Activated CD4-positive, alpha-beta memory T cell treated with anti-CD3 and anti-CD28 coated beads for 36 hours (primary cell): Measurements from ENCODE around the gene ASIC3. TPM values are rescaled to one million over a fixed set of nuclear protein-coding genes. Genes with fewer than 3 reads are reported as not detected.
A peak's percentile ranks its signal among the peaks of the same experiment; 100 is the strongest.

Experiments
- CTCF ChIA-PET: fragments of 350-600 bp; sonication (Branson Sonifier 250); formaldehyde crosslinking; loops from one replicate; lab custom pipeline; 2021; ENCODE audit warnings: antibody characterized with exemption, inconsistent platforms; lab: Charles Lee
- POLR2A ChIA-PET: fragments of 350-600 bp; sonication (Branson Sonifier 250); formaldehyde crosslinking; loops from one replicate; lab custom pipeline; 2021; ENCODE audit warnings: antibody characterized with exemption; lab: Charles Lee
- DNase-seq: peaks from one replicate; pipeline ENCODE4 v3.0.0-alpha.2; 2020
- H3K27ac Mint-ChIP-seq: one replicate; pipeline ENCODE4 v1.8.0; 2021; ENCODE audit warnings: mixed read lengths
- H3K27me3 Mint-ChIP-seq: one replicate; pipeline ENCODE4 v1.8.0; 2021; ENCODE audit warnings: mixed read lengths
- H3K36me3 Mint-ChIP-seq: one replicate; pipeline ENCODE4 v1.8.0; 2021; ENCODE audit warnings: mixed read lengths
- H3K4me1 Mint-ChIP-seq: one replicate; pipeline ENCODE4 v1.8.0; 2021; ENCODE audit warnings: low read depth, mixed read lengths
- H3K4me3 Mint-ChIP-seq: one replicate; pipeline ENCODE4 v1.8.0; 2021; ENCODE audit warnings: mild to moderate bottlenecking, mixed read lengths
- H3K9me3 Mint-ChIP-seq: one replicate; pipeline ENCODE4 v1.8.0; 2021; ENCODE audit warnings: mixed read lengths
- intact Hi-C: fragments of 100-400 bp; cut with micrococcal nuclease; formaldehyde crosslinking; loops from one replicate; pipeline ENCODE4 v1.15.1; 2023
- total RNA-seq, 2 experiments: library from RNA; stranded (reverse); gene quantifications; one replicate each; pipeline ENCODE4 v1.2.3, GENCODE V29; 2021

ASIC3 gene
- total RNA-seq, 2 experiments from 2014 or later: 5.3 to 7.6 TPM

GRCh38 chr7:151076863-151077704 lies 28.8 kb downstream of the ASIC3 start:
- CTCF ChIA-PET: interaction anchor here (1.1 to 1.2 kb wide), 3 partner anchors 9 to 34 kb away, joined by 3 to 4 read pairs (median 4); no protein-coding TSS in a partner anchor
- Mint-ChIP-seq H3K36me3 (peaks cover 16% of the 10 kb centered on the region), H3K9me3 (no peaks in the 10 kb centered on the region), H3K27ac (no peak overlapping the region), H3K27me3 (no peaks in the 10 kb centered on the region), H3K4me1 (peaks cover 21% of the 10 kb centered on the region), H3K4me3 (no peak overlapping the region)
- intact Hi-C loops: no loop called here
- no peak for DNase-seq
- POLR2A ChIA-PET: interaction anchor here (0.8 to 1.8 kb wide), 4 partner anchors 9 to 16 kb away, joined by 3 to 4 read pairs (median 3); partner anchors contain the start of gene AGAP3

- POLR2A ChIA-PET: interaction anchor here (0.8 to 1.8 kb wide), 3 partner anchors 9 to 17 kb away, joined by 3 to 4 read pairs (median 3); partner anchors contain the start of gene AGAP3
- peak overlapping the region; percentile 61 for H3K27ac Mint-ChIP-seq
Measured at GRCh38 chr7:151077705-151078232, 29.4 kb downstream of the ASIC3 start.

GRCh38 chr7:151078233-151079040 lies 30.1 kb downstream of the ASIC3 start:
- Mint-ChIP-seq H3K27ac (peak overlapping the region; percentile 61), H3K4me3 (peak overlapping the region; percentile 93), H3K9me3 (no peaks in the 10 kb centered on the region), H3K4me1 (peaks cover 28% of the 10 kb centered on the region), H3K27me3 (no peaks in the 10 kb centered on the region), H3K36me3 (peaks cover 15% of the 10 kb centered on the region)
- ChIA-PET CTCF (interaction anchor here (0.7 to 1.1 kb wide), 2 partner anchors 10 to 116 kb away, joined by 3 read pairs; no protein-coding TSS in a partner anchor), POLR2A (interaction anchor here (0.8 to 1.8 kb wide), 2 partner anchors 8 to 11 kb away, joined by 3 to 4 read pairs; partner anchors contain the start of gene AGAP3)
- DNase-seq: no peak
- intact Hi-C loops: no loop called here

More at GRCh38 chr7:151077705-151078232, 29.4 kb downstream of the ASIC3 start:
- CTCF ChIA-PET: interaction anchor here (1.1 to 1.2 kb wide), 3 partner anchors 10 to 33 kb away, joined by 3 to 4 read pairs (median 4); no protein-coding TSS in a partner anchor
- no peak for DNase-seq
- Mint-ChIP-seq H3K27me3 (no peaks in the 10 kb centered on the region), H3K4me3 (peak overlapping the region; percentile 26), H3K36me3 (peaks cover 15% of the 10 kb centered on the region), H3K4me1 (peaks cover 26% of the 10 kb centered on the region), H3K9me3 (no peaks in the 10 kb centered on the region)
- intact Hi-C loops: no loop called here

- Mint-ChIP-seq H3K27me3 (no peaks in the 10 kb centered on the region), H3K36me3 (peaks cover 13% of the 10 kb centered on the region), H3K4me3 (peak overlapping the region; percentile 93), H3K27ac (peak overlapping the region; percentile 86), H3K4me1 (peaks cover 28% of the 10 kb centered on the region), H3K9me3 (no peaks in the 10 kb centered on the region)
- intact Hi-C loops: no loop called here
- no peak for DNase-seq
- ChIA-PET POLR2A (no interaction called here), CTCF (no interaction called here)
Measured at GRCh38 chr7:151079199-151079910, 31.0 kb downstream of the ASIC3 start.

- POLR2A ChIA-PET: interaction anchor here (1.0 to 1.5 kb wide), 3 partner anchors 10 to 55 kb away, joined by 3 to 5 read pairs (median 5); partner anchors contain the start of gene ATG9B
- peaks cover 13% of the 10 kb centered on the region for H3K36me3 Mint-ChIP-seq
- peak overlapping the region; percentile 93 for H3K4me3 Mint-ChIP-seq
- H3K4me1 Mint-ChIP-seq: peaks cover 32% of the 10 kb centered on the region
- intact Hi-C loops: loop anchor here (1.0 to 2.0 kb wide), 4 partner anchors 22 to 271 kb away; partner anchors contain the start of genes ABCF2 and CHPF2
- H3K9me3 Mint-ChIP-seq: no peaks in the 10 kb centered on the region
- CTCF ChIA-PET: interaction anchor here (0.9 to 1.6 kb wide), 3 partner anchors 30 to 164 kb away, joined by 3 to 9 read pairs (median 4); no protein-coding TSS in a partner anchor
- peaks cover 2% of the 10 kb centered on the region for H3K27me3 Mint-ChIP-seq
- DNase-seq: no peak
- H3K27ac Mint-ChIP-seq: peak overlapping the region; percentile 86
Measured at GRCh38 chr7:151080067-151080521, 31.8 kb downstream of the ASIC3 start.

- POLR2A ChIA-PET: interaction anchor here (0.7 to 1.5 kb wide), 4 partner anchors 9 to 62 kb away, joined by 3 to 5 read pairs (median 4); partner anchors contain the start of gene ATG9B
- Mint-ChIP-seq H3K27ac (peak within 1 kb of the TSS; percentile 86), H3K36me3 (peaks cover 11% of the 10 kb centered on the region), H3K4me1 (peaks cover 35% of the 10 kb centered on the region), H3K27me3 (peaks cover 5% of the 10 kb centered on the region), H3K4me3 (peak within 1 kb of the TSS; percentile 98), H3K9me3 (no peaks in the 10 kb centered on the region)
- intact Hi-C loops: loop anchor here (1.0 to 2.0 kb wide), 4 partner anchors 22 to 270 kb away; partner anchors contain the start of genes ABCF2 and CHPF2
- peak; percentile 93 for DNase-seq
- CTCF ChIA-PET: interaction anchor here (0.9 to 1.6 kb wide), 3 partner anchors 30 to 163 kb away, joined by 3 to 9 read pairs (median 4); no protein-coding TSS in a partner anchor
Measured at GRCh38 chr7:151080522-151081169, 32.3 kb downstream of the ASIC3 start, which contains the start of gene FASTK. TSS of gene FASTK (minus strand) at chr7:151080809. CDS start at chr7:151080766, 43 bp downstream.

- no peak for DNase-seq
- CTCF ChIA-PET: interaction anchor here (0.9 to 1.6 kb wide), 3 partner anchors 29 to 163 kb away, joined by 3 to 9 read pairs (median 4); no protein-coding TSS in a partner anchor
- peaks cover 6% of the 10 kb centered on the region for H3K36me3 Mint-ChIP-seq
- POLR2A ChIA-PET: interaction anchor here (0.7 to 1.5 kb wide), 4 partner anchors 8 to 63 kb away, joined by 3 to 5 read pairs (median 4); partner anchors contain the start of gene ATG9B
- H3K27me3 Mint-ChIP-seq: peaks cover 5% of the 10 kb centered on the region
- peak overlapping the region; percentile 98 for H3K4me3 Mint-ChIP-seq
- no peaks in the 10 kb centered on the region for H3K9me3 Mint-ChIP-seq
- peaks cover 38% of the 10 kb centered on the region for H3K4me1 Mint-ChIP-seq
- intact Hi-C loops: loop anchor here (2.0 kb wide), 2 partner anchors 151 to 269 kb away; partner anchors contain the start of gene CHPF2
- H3K27ac Mint-ChIP-seq: peak overlapping the region; percentile 70
Measured at GRCh38 chr7:151081170-151082101, 33.1 kb downstream of the ASIC3 start.

GRCh38 chr7:151082141-151083070 lies 34.1 kb downstream of the ASIC3 start:
- ChIA-PET CTCF (interaction anchor here (1.8 kb wide), 1 partner anchor 54 kb away, joined by 8 read pairs; the partner anchor contains the start of gene ABCB8), POLR2A (interaction anchor here (0.6 kb wide), 1 partner anchor 24 kb away, joined by 3 read pairs; no protein-coding TSS in a partner anchor)
- H3K27ac Mint-ChIP-seq: peak overlapping the region; percentile 78
- no peak for DNase-seq
- intact Hi-C loops: loop anchor here (1.0 kb wide), 1 partner anchor 54 kb away; the partner anchor contains the start of gene ABCB8
- H3K9me3 Mint-ChIP-seq: no peaks in the 10 kb centered on the region
- H3K27me3 Mint-ChIP-seq: peaks cover 5% of the 10 kb centered on the region
- H3K36me3 Mint-ChIP-seq: peaks cover 6% of the 10 kb centered on the region
- peak overlapping the region; percentile 98 for H3K4me3 Mint-ChIP-seq
- peaks cover 38% of the 10 kb centered on the region for H3K4me1 Mint-ChIP-seq
